GM21723 (cell line): Measurements from ENCODE around the gene ST6GALNAC2.
A peak's percentile ranks its signal among the peaks of the same experiment; 100 is the strongest.
"Not testable (repeated sequence)": the region's sequence is repeated elsewhere in the genome, so short reads cannot be mapped to it uniquely, and the experiment has no call there.

Experiments used
- ATAC-seq: cut with Tn5 transposase; IDR thresholded peaks from one replicate; pipeline ENCODE4 v1.9.1; 2021; ENCODE audit warnings: mild to moderate bottlenecking, moderate library complexity; ENCODE audit not compliant: unreplicated experiment

Gene ST6GALNAC2

DNA sequence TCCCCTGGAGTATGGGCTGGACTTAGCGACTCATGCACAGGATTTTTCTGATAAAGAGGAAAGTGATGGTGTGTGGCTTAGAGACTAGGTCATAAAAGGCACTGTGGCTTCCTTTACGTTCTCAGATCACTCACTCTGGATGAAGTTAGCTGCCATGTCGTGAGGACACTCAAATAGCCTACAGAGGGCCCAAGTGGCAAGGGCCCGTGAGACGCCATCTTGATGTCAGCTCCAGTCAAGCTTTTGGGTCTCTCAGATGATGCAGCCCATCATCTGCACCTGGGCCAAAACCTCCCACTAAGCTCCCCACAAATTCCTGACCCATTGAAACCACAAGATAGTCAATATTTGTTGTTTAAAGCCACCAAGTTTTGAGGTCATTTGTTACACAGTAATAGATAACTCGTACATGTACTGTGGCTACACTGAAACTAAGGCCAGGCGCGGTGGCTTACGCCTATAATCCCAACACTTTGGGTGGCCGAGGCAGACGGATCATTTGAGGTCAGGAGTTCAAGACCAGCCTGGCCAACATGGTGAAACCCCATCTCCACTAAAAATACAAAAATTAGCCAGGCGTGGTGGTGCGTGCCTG, 14.7 kb downstream of the ST6GALNAC2 start:
- ATAC-seq, result no peak

DNA sequence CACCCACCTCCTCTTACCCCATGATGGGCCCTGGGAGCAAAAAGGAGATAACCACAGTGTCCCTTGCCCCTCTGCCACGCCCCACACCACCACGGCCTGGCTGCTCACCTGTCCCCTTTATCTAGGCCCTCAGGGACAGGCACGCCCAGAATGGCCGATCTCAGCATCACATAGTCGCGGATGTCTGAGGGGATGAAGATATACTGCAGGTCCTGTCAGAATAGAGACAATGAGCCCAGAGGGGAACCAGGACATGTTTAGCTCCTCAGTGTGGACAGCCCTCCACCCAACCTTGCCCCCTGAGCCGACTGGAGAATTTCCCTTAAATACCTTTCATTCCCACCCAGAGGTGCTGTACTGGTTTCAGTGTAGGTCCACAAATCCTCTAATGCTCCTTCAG, 15.2 kb downstream of the ST6GALNAC2 start:
- ATAC-seq, result no peak

DNA sequence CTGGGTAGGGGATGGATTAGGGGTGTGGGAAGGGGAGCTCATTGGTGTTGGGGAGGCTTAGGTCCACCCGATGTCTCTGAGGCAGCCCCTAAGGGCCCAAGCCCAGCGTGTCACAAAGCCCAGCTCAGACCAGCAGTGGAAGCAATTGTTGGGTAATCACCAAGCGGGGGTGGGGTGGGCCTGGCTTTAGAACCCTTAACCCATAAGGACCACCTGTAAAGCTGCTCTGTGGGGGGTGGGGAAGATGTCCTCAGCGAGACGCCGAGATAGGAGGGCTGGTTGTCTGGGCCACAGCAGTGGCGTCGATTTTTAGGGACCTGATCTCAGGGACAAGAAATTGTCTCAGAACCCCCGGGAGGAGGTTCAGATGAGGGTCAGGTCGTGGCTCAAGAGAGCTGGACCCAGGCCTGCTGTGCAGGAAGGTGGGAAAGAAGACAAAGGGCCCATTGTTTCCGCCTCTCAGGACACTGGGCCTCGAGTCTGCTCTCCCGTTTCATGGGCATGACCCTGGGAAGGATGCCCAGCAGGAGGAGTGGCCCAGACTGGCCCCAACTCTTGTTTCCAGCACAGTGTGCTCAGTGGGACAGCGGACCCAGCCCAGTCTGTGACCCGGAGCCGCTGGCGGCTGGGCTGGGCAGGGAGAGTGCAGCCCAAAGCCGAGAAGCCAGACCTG, 15.9 kb downstream of the ST6GALNAC2 start:
- no peak for ATAC-seq

DNA sequence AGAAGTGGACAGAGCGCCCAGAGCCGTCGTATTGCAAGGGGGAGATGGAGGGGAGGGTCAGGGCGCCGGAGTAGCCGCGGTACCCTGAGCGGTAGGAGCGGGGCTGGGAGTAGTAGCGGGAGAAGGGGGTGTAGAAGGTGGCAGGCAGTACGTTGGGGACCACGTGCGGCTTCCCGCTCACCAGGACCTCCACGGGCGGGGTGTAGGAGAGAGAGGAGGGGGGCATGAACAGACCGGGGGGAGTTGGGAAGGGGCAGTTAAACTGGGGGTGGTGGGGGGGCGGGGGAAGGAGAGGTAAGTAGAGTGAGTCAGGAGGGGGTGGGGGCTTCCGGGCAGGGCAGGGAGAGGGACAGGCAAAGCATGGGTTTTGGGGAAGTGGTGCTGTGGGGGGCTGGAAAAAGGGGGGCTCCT, 16.8 kb downstream of the ST6GALNAC2 start:
- no peak for ATAC-seq

DNA sequence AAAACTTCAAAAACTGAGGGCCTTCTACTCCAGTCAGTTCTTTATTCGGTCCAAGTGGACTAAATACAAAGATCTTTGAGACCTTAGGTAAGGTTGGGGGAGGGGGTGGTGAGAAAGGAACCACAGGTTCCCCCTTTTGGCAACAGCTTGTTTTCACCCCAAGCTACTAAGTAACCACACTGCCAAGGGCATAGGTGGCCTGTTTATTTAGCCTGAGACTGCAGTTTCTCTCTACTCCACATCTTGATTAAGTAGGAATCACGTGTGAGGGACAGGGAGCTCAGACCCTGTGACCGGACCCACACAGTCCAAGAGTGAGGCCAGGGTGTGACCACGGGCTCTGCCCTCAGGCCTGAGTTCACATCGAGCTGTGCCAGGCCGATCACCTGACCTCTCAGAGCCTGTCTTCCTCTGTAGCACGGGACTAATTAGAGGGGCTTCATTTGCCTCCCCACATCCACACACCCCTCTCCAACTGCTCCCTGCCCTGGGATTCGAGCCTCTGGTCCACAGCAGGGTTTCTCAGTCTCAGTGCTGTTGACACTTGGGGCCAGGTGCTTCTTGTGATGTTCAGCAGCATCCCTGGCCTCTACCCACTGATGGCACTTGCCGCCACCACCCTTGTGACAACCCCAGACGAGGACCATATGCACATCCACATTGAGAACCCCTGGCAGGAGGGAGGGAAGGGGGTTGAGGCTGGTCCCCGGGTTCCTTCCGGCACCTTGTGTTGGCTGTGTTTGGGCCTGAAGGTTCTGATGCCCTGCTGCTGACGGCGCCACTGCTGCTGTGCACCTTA, 17.8 kb downstream of the ST6GALNAC2 start:
- no peak for ATAC-seq

DNA sequence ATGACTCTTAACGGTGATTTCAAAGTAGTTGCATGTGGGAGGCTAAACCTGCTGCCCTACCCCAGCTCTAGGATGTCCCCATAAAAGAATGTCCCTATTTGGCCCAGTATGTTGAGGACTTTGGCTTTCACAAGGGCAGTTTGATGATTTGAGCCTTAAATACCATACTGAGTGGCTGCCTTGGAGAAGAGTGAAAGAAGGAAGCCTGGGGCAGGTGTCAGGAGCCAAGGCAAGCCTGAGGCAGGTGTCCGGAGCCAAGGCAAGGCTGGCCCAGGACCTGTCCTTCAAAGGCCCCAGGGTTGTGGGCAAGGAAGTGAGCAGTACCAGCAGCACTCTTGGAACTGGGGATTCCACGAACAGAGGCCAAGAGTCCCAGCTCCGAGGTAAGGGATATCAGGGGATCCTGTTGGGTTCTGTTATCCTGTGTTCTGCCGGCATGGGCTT, 18.6 kb downstream of the ST6GALNAC2 start:
- no peak for ATAC-seq

DNA sequence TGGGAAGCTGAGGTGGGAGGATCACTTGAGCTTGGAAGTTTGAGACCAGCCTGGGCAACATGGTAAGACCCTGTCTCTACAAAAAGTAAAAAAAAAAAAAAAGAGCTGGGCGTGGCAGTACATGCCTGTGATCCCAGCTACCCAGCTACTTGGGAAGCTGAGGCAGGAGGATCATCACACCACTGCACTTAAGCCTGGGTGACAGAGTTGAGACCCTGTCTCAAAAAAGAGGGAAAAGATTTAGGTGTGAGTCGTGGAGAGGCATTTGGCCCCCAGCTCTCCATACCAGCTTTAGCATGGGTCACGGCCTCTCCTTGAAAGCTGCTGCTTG, 19.1 kb downstream of the ST6GALNAC2 start:
- ATAC-seq, result no peak

DNA sequence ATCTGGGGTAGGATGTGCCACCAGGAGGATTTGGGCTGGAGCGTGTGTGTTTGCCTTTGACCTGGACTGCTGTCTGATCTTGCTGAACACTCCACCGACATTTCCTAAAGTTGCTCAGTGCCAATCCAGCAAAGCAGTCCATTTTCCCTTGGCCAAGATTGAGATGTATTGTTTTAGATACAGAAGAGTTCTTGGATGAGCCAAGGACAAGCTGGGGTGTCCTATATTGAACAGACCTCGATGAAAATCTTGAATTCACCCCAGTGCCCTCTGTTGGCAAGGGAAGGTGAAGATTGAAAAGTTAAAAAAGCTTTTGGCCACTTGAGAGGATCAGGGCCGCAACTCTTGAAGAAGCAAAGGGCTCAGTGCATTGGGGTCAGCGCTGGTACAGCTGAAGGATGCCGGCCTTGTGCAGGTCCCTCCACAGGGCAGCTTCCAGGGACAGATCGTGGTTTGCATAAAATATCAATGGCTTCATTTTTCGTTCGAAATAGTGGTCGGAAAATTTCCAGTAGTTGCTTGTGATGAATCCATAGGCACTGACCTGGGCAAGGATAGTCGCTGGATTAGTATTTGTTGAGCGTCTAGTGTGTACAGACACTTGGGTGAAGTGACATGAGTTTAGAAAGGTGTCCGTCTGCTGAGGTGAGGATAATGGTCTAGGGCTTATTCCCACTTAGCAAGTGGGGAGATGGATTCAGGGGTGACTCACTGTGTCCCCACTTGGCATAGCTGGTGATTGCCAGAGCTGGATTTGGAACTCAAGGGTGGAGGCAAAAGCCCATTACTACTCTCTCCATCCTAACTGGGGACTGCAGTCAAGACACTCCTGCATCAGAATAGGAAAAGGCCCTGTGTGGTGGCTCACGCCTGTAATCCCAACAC, 19.7 kb downstream of the ST6GALNAC2 start:
- no peak for ATAC-seq

DNA sequence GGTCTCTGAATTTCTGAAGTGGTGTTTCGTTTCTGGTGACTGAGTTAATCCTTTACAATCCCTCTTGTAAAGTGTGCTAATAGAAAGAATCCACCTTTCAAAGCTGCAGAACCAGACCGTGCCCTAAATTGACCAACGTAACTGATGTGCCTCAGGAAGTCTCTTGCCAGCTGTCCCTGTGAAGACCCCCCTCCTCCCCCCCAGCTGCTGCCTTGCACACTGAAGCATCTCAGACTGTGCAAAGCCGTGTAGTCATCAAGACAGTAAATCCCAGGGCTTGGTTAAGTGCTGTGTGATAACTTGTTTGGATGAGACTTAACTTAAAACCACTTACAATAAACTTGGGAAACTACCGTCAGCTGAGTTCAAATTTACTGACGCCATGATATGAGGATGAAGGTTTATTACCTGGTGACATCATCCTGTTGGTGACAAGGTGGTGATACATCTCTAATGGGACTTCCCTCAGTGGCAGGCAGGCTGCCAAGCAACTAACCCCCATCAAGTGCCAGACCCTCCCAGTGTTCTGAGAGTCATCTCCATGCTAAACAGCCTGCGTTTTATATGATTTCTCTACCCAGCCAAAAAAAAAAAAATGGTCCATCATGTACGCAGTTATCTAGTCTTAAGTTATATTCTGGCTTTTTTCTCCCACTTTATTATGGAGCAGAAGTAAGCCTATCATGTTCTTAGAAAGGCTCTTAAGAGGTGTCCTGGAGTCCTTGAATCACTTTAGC, 20.5 kb downstream of the ST6GALNAC2 start:
- not testable (repeated sequence) for ATAC-seq

DNA sequence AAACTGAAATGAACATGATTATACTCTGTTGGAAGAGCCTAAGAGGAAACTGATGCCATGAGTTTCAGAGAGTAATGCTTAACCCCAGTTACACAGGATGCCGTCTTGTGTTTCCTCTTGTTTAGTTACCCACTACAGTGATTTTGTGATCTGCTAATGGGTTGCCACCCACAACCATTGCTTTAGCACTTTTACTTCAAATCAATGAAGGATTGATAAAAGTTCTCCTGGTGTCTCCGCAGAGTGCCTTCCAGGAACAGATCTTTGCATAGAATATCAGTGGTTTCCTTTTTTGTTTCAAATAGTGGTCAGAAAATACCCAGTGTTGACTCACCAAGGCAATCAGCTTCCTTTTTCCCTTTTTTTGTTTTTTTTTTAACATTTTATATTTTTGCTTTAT, 22.3 kb downstream of the ST6GALNAC2 start:
- ATAC-seq, result not testable (repeated sequence)

DNA sequence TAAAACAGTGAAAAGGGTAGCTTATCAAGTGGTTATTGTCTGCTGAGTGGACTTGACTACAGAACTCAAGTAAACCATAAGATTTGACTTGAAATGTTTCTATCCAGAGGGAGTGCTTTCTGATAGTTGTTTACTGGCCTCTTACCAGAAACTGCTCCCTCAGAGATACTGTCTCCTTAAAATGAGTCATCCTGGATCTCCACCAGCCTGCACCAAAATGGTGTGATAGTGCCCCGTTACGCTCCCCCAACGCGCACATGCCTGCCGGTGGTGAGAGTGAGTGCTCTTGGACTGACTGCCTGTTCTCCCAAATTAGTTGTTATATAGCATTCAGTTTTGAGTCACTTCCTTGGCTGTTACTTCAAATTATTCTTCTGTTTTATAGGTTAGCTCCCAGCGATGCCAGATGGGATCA, 22.9 kb downstream of the ST6GALNAC2 start:
- no peak for ATAC-seq

DNA sequence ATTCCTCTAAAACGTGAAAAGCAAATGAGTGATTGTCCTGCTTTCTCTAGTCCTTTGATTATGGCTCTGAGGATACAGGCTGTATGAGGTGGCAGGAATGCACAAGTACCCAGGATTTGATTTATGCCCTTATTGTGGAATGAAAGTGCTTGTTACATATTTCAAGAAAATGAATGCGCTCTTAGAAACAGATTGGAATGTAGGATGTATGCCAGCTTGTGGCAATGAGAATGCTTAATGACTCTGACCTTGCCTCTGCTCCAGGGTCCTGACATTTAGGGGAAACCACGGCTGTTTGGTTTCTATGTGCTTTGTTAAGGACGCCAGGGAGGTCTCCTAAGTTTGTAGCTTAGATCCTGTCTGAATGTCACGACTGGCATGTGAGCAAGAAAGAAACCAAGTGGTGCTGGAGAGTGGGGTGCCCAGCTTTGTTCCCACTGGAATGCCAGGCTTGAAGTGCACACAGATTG, 23.8 kb downstream of the ST6GALNAC2 start:
- ATAC-seq, result no peak

DNA sequence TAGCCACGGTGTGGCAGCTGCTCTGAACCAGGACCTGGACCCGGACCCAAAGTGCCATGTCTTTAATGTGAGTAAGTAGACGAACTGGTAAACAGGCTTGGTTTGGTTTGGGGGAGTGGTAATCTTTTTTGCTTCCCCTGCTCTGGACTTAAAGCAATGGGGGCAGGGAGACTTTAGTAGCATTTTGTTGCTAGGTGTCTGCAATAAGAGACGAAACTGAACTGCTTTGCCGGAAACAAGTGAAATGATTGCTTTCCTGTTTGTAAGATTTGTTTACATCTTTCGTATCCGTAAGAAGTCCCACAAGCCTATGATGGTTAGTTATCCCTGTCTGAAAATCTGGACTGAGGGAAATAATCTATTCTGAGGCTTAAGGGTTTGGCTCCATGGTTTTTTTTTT, 24.3 kb downstream of the ST6GALNAC2 start:
- ATAC-seq, result no peak

DNA sequence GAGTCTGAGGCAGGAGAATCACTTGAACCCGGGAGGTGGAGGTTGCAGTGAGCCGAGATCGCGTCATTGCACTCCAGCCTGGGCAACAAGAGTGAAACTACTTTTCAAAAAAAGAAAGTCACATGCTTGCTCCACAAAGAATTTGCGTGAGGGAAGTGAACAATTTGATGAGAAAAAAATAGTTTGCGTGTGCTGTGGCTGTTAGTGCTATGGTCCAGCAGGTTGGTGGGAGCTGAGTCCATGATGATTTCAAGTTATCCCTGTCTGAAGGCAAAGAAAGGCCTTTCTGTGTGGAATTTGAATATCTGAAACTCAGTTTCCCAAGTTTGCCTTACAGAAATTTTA, 24.8 kb downstream of the ST6GALNAC2 start:
- ATAC-seq, result no peak

DNA sequence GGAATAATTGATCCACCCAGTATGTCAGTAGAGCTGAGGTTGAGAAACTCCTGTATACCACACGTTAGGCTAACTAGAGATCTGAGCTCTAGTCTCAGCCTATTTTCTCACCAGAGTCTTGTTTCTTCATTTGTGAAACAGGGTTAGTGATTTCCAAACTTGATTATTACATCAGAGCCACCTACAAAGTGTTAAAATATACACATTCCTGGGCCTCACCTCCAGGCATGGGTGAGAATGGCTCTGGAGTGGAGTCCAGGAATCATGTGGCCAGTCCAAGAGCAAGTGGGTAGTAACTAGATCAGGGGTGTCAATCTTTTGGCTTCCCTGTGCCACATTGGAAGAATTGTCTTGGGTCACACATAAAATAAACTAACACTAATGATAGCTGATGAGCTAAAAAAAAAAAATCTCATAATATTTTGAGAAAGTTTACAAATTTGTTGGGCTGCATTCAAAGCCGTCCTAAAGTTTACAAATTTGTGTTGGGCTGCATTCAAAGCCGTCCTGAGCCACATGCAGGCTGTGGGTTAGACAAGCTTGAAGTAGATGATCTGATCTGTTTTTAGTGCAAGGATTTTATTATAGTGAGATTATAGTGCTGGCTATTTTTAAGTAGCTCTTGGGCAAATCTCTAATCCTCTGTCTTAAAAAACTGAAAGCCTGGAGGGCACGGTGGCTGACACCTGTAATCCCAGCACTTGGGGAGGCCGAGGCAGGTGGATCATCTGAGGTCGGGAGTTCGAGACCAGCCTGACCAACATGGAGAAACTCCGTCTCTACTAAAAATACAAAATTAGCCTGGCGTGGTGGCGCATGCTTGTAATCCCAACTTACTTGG, 25.4 kb downstream of the ST6GALNAC2 start:
- no peak for ATAC-seq

DNA sequence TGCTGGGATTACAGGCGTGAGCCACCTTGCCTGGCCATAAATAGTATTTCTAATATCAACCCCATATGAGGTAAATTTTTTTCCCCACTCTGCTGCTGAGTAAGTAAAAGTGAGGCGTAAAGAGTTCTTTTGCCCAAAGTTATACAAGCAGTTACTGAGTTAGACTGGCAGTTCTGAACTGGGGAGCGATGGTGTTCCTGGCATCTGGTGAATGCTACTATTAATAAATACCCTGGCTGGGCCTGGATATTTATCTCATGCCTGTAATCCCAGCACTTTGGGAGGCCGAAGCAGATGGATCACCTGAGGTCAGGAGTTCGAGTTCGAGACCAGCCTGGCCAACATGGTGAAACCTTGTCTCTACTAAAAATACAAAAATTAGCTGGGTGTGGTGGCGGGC, 26.2 kb downstream of the ST6GALNAC2 start:
- not testable (repeated sequence) for ATAC-seq

DNA sequence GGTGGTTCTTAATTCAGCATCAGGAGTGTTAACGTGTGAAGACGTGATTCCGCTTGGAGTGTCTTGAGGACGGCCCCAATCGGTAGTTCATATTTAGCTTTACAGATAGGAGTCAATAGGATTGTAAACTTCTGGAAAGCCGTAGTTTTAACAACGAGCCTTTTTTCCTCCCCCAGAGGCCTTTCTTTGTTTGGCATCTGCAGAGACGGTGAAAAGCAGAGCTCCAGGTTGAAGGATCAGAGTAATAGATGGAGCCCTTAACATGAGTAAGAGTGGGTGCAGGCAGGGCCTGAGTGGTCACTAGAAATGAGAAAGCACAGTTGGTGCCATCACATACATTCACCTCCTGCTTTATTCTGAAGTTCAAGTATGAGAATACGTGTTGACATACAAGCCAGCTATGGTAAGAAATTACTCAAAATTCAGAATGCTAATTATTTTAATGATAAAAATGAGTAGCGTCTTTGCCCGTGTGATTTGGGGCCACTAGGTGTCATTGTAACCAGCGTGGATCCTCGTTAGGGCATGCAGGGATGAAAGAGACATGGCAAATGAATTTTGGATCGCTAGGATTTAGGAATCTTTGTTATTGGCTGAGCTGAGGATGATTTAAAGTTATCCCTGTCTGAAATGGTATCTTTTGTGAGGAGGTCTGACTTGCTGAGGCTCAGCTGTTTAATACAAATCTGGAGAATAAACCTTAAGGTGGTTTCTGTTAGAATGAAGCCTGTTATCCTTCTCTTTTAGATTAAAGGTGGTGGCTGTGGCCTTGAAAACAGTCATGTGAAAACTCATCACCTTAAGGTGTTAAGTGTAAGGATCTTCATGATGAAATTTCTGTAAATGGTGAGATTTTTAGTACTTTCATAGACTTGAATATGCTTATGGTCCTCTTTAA, 27.2 kb downstream of the ST6GALNAC2 start:
- ATAC-seq, result no peak

DNA sequence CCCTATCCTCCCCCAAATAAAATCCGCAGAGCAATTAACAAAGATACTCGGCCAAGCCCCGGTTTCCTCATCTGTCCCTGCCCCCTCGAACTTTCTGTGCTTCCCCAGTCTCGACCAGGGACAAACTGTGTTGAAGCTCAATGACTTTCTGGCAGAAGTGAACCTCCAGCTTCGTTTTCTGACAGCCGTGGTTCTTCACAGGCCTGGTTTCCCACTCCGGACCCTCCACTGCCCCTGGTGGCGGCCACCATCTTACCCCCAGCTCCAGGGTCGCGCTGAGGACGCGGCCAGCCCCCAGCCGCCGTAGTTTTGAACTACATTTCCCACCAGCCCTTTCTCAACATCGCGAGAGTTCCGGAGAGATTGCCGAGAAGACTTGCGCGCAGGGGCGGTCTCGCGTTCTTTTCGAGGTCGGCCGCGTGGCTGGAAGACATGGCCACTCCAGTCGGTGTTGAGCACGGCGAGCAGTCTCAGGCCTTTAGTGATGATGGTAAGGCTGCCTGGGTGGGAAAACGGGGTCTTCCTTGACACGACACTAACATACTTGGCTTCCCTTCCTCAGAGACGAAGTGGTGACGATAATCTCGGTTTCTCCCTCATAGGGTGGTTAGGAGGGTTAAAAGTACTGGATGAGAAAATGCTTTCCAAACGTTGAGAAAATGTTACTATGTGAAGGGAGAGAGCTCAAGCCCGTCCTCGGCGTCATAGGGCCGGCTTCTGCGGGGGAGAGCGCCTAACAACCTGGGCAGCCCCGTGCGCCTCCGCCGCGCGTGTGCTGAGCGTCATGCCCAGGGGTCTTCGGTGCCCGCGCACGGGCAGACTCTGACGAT, 28.1 kb downstream of the ST6GALNAC2 start:
- peak; percentile 75 for ATAC-seq
